ENCODE data around the gene AURKA.

Gene AURKA

GRCh38 chr20:56385130-56385529 lies 6.9 kb downstream of the AURKA start:
- FAIRE-seq (no peak), DNase-seq (ENCODE audit: insufficient read length, low spot score) (no peak)
- no peak for TF ChIP-seq POLR2A (IDR thresholded peaks at IDR 0.05; ENCODE audit: low read depth, low read length)
- no peak for TF ChIP-seq POU2F2 (IDR thresholded peaks at IDR 0.05; ENCODE audit: low read depth, low read length)
- no peak for TF ChIP-seq SPI1 (IDR thresholded peaks at IDR 0.05; ENCODE audit: low read depth, low read length)
- no peak for TF ChIP-seq PAX5 (IDR thresholded peaks at IDR 0.05; ENCODE audit: insufficient read depth, low read length, severe bottlenecking)

GRCh38 chr20:56383334-56383733 lies 8.7 kb downstream of the AURKA start:
- TF ChIP-seq POLR2AphosphoS5 (IDR thresholded peaks at IDR 0.05; ENCODE audit: low read depth, low read length) (no peak), POLR2A (IDR thresholded peaks at IDR 0.05; ENCODE audit: low read depth, low read length) (no peak)
- FAIRE-seq: no peak

GRCh38 chr20:56382696-56383095 lies 9.3 kb downstream of the AURKA start:
- FAIRE-seq (no peak), DNase-seq (ENCODE audit: insufficient read length, low spot score) (no peak)
- TF ChIP-seq PAX5 (IDR thresholded peaks at IDR 0.05; ENCODE audit: insufficient read depth, low read length, severe bottlenecking): no peak
- TF ChIP-seq POLR2AphosphoS5 (IDR thresholded peaks at IDR 0.05; ENCODE audit: low read depth, low read length): no peak
- TF ChIP-seq POLR2A (IDR thresholded peaks at IDR 0.05; ENCODE audit: low read depth, low read length): no peak
- TF ChIP-seq TAF1 (IDR thresholded peaks at IDR 0.05; ENCODE audit: low read depth, low read length): no peak
- TF ChIP-seq POU2F2 (IDR thresholded peaks at IDR 0.05; ENCODE audit: low read depth, low read length): no peak
- no peak for TF ChIP-seq SPI1 (IDR thresholded peaks at IDR 0.05; ENCODE audit: low read depth, low read length)

More at GRCh38 chr20:56383334-56383733, 8.7 kb downstream of the AURKA start:
- no peak for DNase-seq (ENCODE audit: insufficient read length, low spot score)

GRCh38 chr20:56381501-56381900 lies 10.5 kb downstream of the AURKA start:
- FAIRE-seq: no peak
- TF ChIP-seq TAF1 (IDR thresholded peaks at IDR 0.05; ENCODE audit: low read depth, low read length): no peak
- TF ChIP-seq POLR2AphosphoS5 (IDR thresholded peaks at IDR 0.05; ENCODE audit: low read depth, low read length): no peak
- TF ChIP-seq SPI1 (IDR thresholded peaks at IDR 0.05; ENCODE audit: low read depth, low read length): no peak
- TF ChIP-seq PAX5 (IDR thresholded peaks at IDR 0.05; ENCODE audit: insufficient read depth, low read length, severe bottlenecking): no peak
- no peak for TF ChIP-seq POU2F2 (IDR thresholded peaks at IDR 0.05; ENCODE audit: low read depth, low read length)
- TF ChIP-seq POLR2A (IDR thresholded peaks at IDR 0.05; ENCODE audit: low read depth, low read length): no peak
- DNase-seq (ENCODE audit: insufficient read length, low spot score): no peak

- DNase-seq (ENCODE audit: insufficient read length, low spot score) (no peak), FAIRE-seq (no peak)
- TF ChIP-seq TAF1 (IDR thresholded peaks at IDR 0.05; ENCODE audit: low read depth, low read length) (no peak), PAX5 (IDR thresholded peaks at IDR 0.05; ENCODE audit: insufficient read depth, low read length, severe bottlenecking) (no peak), POU2F2 (IDR thresholded peaks at IDR 0.05; ENCODE audit: low read depth, low read length) (no peak), SPI1 (IDR thresholded peaks at IDR 0.05; ENCODE audit: low read depth, low read length) (no peak), POLR2AphosphoS5 (IDR thresholded peaks at IDR 0.05; ENCODE audit: low read depth, low read length) (no peak), POLR2A (IDR thresholded peaks at IDR 0.05; ENCODE audit: low read depth, low read length) (no peak)
Measured at GRCh38 chr20:56380375-56380774, 11.6 kb downstream of the AURKA start.

GRCh38 chr20:56378386-56378785 lies 13.6 kb downstream of the AURKA start:
- no peak for TF ChIP-seq PAX5 (IDR thresholded peaks at IDR 0.05; ENCODE audit: insufficient read depth, low read length, severe bottlenecking)
- no peak for TF ChIP-seq SPI1 (IDR thresholded peaks at IDR 0.05; ENCODE audit: low read depth, low read length)
- TF ChIP-seq TAF1 (IDR thresholded peaks at IDR 0.05; ENCODE audit: low read depth, low read length): no peak
- no peak for TF ChIP-seq POLR2AphosphoS5 (IDR thresholded peaks at IDR 0.05; ENCODE audit: low read depth, low read length)
- TF ChIP-seq POLR2A (IDR thresholded peaks at IDR 0.05; ENCODE audit: low read depth, low read length): no peak
- no peak for TF ChIP-seq POU2F2 (IDR thresholded peaks at IDR 0.05; ENCODE audit: low read depth, low read length)
- FAIRE-seq (no peak), DNase-seq (ENCODE audit: insufficient read length, low spot score) (no peak)

- DNase-seq (ENCODE audit: insufficient read length, low spot score): no peak
- no peak for FAIRE-seq
- TF ChIP-seq PAX5 (IDR thresholded peaks at IDR 0.05; ENCODE audit: insufficient read depth, low read length, severe bottlenecking): no peak
- no peak for TF ChIP-seq TAF1 (IDR thresholded peaks at IDR 0.05; ENCODE audit: low read depth, low read length)
- no peak for TF ChIP-seq POLR2AphosphoS5 (IDR thresholded peaks at IDR 0.05; ENCODE audit: low read depth, low read length)
- TF ChIP-seq POU2F2 (IDR thresholded peaks at IDR 0.05; ENCODE audit: low read depth, low read length): no peak
- TF ChIP-seq POLR2A (IDR thresholded peaks at IDR 0.05; ENCODE audit: low read depth, low read length): no peak
- no peak for TF ChIP-seq SPI1 (IDR thresholded peaks at IDR 0.05; ENCODE audit: low read depth, low read length)
Measured at GRCh38 chr20:56376331-56376730, 15.7 kb downstream of the AURKA start.

- no peak for TF ChIP-seq POU2F2 (IDR thresholded peaks at IDR 0.05; ENCODE audit: low read depth, low read length)
- TF ChIP-seq PAX5 (IDR thresholded peaks at IDR 0.05; ENCODE audit: insufficient read depth, low read length, severe bottlenecking): no peak
- TF ChIP-seq TAF1 (IDR thresholded peaks at IDR 0.05; ENCODE audit: low read depth, low read length): no peak
- no peak for TF ChIP-seq SPI1 (IDR thresholded peaks at IDR 0.05; ENCODE audit: low read depth, low read length)
- no peak for TF ChIP-seq POLR2A (IDR thresholded peaks at IDR 0.05; ENCODE audit: low read depth, low read length)
- no peak for TF ChIP-seq POLR2AphosphoS5 (IDR thresholded peaks at IDR 0.05; ENCODE audit: low read depth, low read length)
- no peak for DNase-seq (ENCODE audit: insufficient read length, low spot score)
- FAIRE-seq: peak; percentile 35
Measured at GRCh38 chr20:56373942-56374341, 18.1 kb downstream of the AURKA start.

GRCh38 chr20:56372850-56373249 lies 19.2 kb downstream of the AURKA start:
- FAIRE-seq: no peak
- TF ChIP-seq TAF1 (IDR thresholded peaks at IDR 0.05; ENCODE audit: low read depth, low read length) (no peak), PAX5 (IDR thresholded peaks at IDR 0.05; ENCODE audit: insufficient read depth, low read length, severe bottlenecking) (no peak), SPI1 (IDR thresholded peaks at IDR 0.05; ENCODE audit: low read depth, low read length) (no peak), POLR2AphosphoS5 (IDR thresholded peaks at IDR 0.05; ENCODE audit: low read depth, low read length) (no peak), POU2F2 (IDR thresholded peaks at IDR 0.05; ENCODE audit: low read depth, low read length) (no peak), POLR2A (IDR thresholded peaks at IDR 0.05; ENCODE audit: low read depth, low read length) (no peak)
- DNase-seq (ENCODE audit: insufficient read length, low spot score): no peak

GRCh38 chr20:56371977-56372376 lies 20.0 kb downstream of the AURKA start:
- TF ChIP-seq POLR2A (IDR thresholded peaks at IDR 0.05; ENCODE audit: low read depth, low read length): no peak
- TF ChIP-seq TAF1 (IDR thresholded peaks at IDR 0.05; ENCODE audit: low read depth, low read length): no peak
- TF ChIP-seq POLR2AphosphoS5 (IDR thresholded peaks at IDR 0.05; ENCODE audit: low read depth, low read length): no peak
- no peak for TF ChIP-seq SPI1 (IDR thresholded peaks at IDR 0.05; ENCODE audit: low read depth, low read length)
- no peak for TF ChIP-seq PAX5 (IDR thresholded peaks at IDR 0.05; ENCODE audit: insufficient read depth, low read length, severe bottlenecking)
- FAIRE-seq (no peak), DNase-seq (ENCODE audit: insufficient read length, low spot score) (no peak)

Data from GM12891 (cell line).